ENCODE measurements around the gene ALB.

Gene ALB

GRCh38 chr4:73451981-73452747, 48.1 kb downstream of the ALB start:
- Histone ChIP-seq H3K4me1 (ENCODE audit: insufficient read depth, low read length, severe bottlenecking) (no peaks in the 10 kb centered on the region), H3K36me3 (ENCODE audit: insufficient read depth, low read length) (no peaks in the 10 kb centered on the region), H3K9ac (ENCODE audit: low read length) (no peak overlapping the region), H4K20me1 (ENCODE audit: insufficient read depth, low read length) (no peaks in the 10 kb centered on the region), H3F3A (ENCODE audit: insufficient read depth, low read length) (no peaks in the 10 kb centered on the region), H3K27me3 (ENCODE audit: insufficient read depth, low read length) (no peaks in the 10 kb centered on the region), H3K79me2 (ENCODE audit: insufficient read depth, low read length) (no peaks in the 10 kb centered on the region), H2AFZ (ENCODE audit: low read length) (no peak overlapping the region), H3K4me2 (ENCODE audit: low read length) (no peak overlapping the region), H3K9me3 (ENCODE audit: low read length) (no peaks in the 10 kb centered on the region), H3K4me3 (ENCODE audit: low read depth, low read length, poor library complexity, severe bottlenecking) (no peak overlapping the region), H3K9me2 (ENCODE audit: low read depth, low read length) (no peaks in the 10 kb centered on the region), H3K27ac (ENCODE audit: low read depth, low read length, poor library complexity, severe bottlenecking) (no peak overlapping the region)
- no peak for TF ChIP-seq EZH2 (IDR thresholded peaks at IDR 0.05; ENCODE audit: borderline replicate concordance, low read length)
- TF ChIP-seq CTCF (IDR thresholded peaks at IDR 0.05; ENCODE audit: low read length): no peak

- H3K4me1 ChIP-seq (ENCODE audit: insufficient read depth, low read length, severe bottlenecking): no peaks in the 10 kb centered on the region
- H3K9me3 ChIP-seq (ENCODE audit: low read length): no peaks in the 10 kb centered on the region
- no peaks in the 10 kb centered on the region for H3K36me3 ChIP-seq (ENCODE audit: insufficient read depth, low read length)
- H2AFZ ChIP-seq (ENCODE audit: low read length): no peak overlapping the region
- no peaks in the 10 kb centered on the region for H4K20me1 ChIP-seq (ENCODE audit: insufficient read depth, low read length)
- no peak for TF ChIP-seq CTCF (IDR thresholded peaks at IDR 0.05; ENCODE audit: low read length)
- TF ChIP-seq EZH2 (IDR thresholded peaks at IDR 0.05; ENCODE audit: borderline replicate concordance, low read length): no peak
- no peaks in the 10 kb centered on the region for H3K9me2 ChIP-seq (ENCODE audit: low read depth, low read length)
- H3K79me2 ChIP-seq (ENCODE audit: insufficient read depth, low read length): no peaks in the 10 kb centered on the region
- no peak overlapping the region for H3K9ac ChIP-seq (ENCODE audit: low read length)
- no peak overlapping the region for H3K4me2 ChIP-seq (ENCODE audit: low read length)
- H3F3A ChIP-seq (ENCODE audit: insufficient read depth, low read length): no peaks in the 10 kb centered on the region
- no peaks in the 10 kb centered on the region for H3K27me3 ChIP-seq (ENCODE audit: insufficient read depth, low read length)
- H3K27ac ChIP-seq (ENCODE audit: low read depth, low read length, poor library complexity, severe bottlenecking): no peak overlapping the region
- no peak overlapping the region for H3K4me3 ChIP-seq (ENCODE audit: low read depth, low read length, poor library complexity, severe bottlenecking)
These were observed 49.0 kb downstream of the ALB start for GRCh38 chr4:73452953-73453700.

- H3K4me3 ChIP-seq (ENCODE audit: low read depth, low read length, poor library complexity, severe bottlenecking): no peak overlapping the region
- no peaks in the 10 kb centered on the region for H3K27me3 ChIP-seq (ENCODE audit: insufficient read depth, low read length)
- H3K4me2 ChIP-seq (ENCODE audit: low read length): no peak overlapping the region
- no peaks in the 10 kb centered on the region for H3K9me3 ChIP-seq (ENCODE audit: low read length)
- H2AFZ ChIP-seq (ENCODE audit: low read length): no peak overlapping the region
- TF ChIP-seq CTCF (IDR thresholded peaks at IDR 0.05; ENCODE audit: low read length) (no peak), EZH2 (IDR thresholded peaks at IDR 0.05; ENCODE audit: borderline replicate concordance, low read length) (no peak)
- H3K79me2 ChIP-seq (ENCODE audit: insufficient read depth, low read length): no peaks in the 10 kb centered on the region
- H3F3A ChIP-seq (ENCODE audit: insufficient read depth, low read length): no peaks in the 10 kb centered on the region
- no peaks in the 10 kb centered on the region for H3K4me1 ChIP-seq (ENCODE audit: insufficient read depth, low read length, severe bottlenecking)
- H3K36me3 ChIP-seq (ENCODE audit: insufficient read depth, low read length): no peaks in the 10 kb centered on the region
- no peak overlapping the region for H3K27ac ChIP-seq (ENCODE audit: low read depth, low read length, poor library complexity, severe bottlenecking)
- H4K20me1 ChIP-seq (ENCODE audit: insufficient read depth, low read length): no peaks in the 10 kb centered on the region
- H3K9me2 ChIP-seq (ENCODE audit: low read depth, low read length): no peaks in the 10 kb centered on the region
- no peak overlapping the region for H3K9ac ChIP-seq (ENCODE audit: low read length)
These were observed 49.6 kb downstream of the ALB start for GRCh38 chr4:73453701-73454005.
